GM19035 (cell line): ENCODE results near the gene ABO.
"Not testable (repeated sequence)": the region's sequence is repeated elsewhere in the genome, so short reads cannot be mapped to it uniquely, and the experiment has no call there.

Experiments used
- ATAC-seq: cut with Tn5 transposase; IDR thresholded peaks from one replicate; pipeline ENCODE4 v1.9.1; 2021; ENCODE audit not compliant: unreplicated experiment

The ABO gene

GRCh38 chr9:133205996-133206931, 68.7 kb downstream of the ABO start:
- ATAC-seq, result no peak

GRCh38 chr9:133205481-133205887, 69.5 kb downstream of the ABO start:
- not testable (repeated sequence) for ATAC-seq
